ENCODE measurements around the gene RALB.

Gene RALB

DNA sequence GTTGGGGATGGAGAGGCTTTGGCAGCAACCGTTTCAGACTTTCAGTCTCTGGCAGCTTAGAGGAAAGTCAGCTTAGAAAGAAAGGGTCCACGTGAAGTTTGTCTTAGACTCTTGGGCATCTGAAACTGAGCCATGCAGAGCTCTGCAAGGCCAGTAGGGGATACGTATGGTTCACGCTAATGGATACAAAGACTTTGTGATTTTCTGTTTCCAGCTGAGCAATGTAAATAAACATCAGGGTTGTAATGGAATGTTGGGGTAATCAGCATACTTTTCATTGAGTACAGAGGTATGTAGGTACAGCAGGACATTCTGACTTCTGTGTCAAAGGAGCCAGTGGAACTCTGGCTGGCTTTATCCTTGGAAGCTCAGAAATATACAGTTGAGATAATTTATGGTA lies 31.0 kb downstream of the RALB start:
- no peak overlapping the region for H3K9ac ChIP-seq (ENCODE audit: low read length)
- no peaks in the 10 kb centered on the region for H3K27me3 ChIP-seq (ENCODE audit: control insufficient read depth, insufficient read depth, low read length)
- no peaks in the 10 kb centered on the region for H3K4me1 ChIP-seq (ENCODE audit: control insufficient read depth, insufficient read depth, low read length)
- H3K36me3 ChIP-seq (ENCODE audit: control insufficient read depth, insufficient read depth, low read length): peaks cover 13% of the 10 kb centered on the region
- no peak overlapping the region for H3K4me3 ChIP-seq (ENCODE audit: low read length)
- no peak overlapping the region for H3K27ac ChIP-seq (ENCODE audit: low read depth, low read length)

GRCh38 chr2:120285056-120285455 lies 32.4 kb downstream of the RALB start:
- Histone ChIP-seq H3K9ac (ENCODE audit: low read length) (no peak overlapping the region), H3K4me1 (ENCODE audit: control insufficient read depth, insufficient read depth, low read length) (no peaks in the 10 kb centered on the region), H3K4me3 (ENCODE audit: low read length) (no peak overlapping the region), H3K27me3 (ENCODE audit: control insufficient read depth, insufficient read depth, low read length) (no peaks in the 10 kb centered on the region), H3K27ac (ENCODE audit: low read depth, low read length) (no peak overlapping the region), H3K36me3 (ENCODE audit: control insufficient read depth, insufficient read depth, low read length) (peaks cover 2% of the 10 kb centered on the region)

- no peaks in the 10 kb centered on the region for H3K4me1 ChIP-seq (ENCODE audit: control insufficient read depth, insufficient read depth, low read length)
- peaks cover 2% of the 10 kb centered on the region for H3K36me3 ChIP-seq (ENCODE audit: control insufficient read depth, insufficient read depth, low read length)
- H3K27me3 ChIP-seq (ENCODE audit: control insufficient read depth, insufficient read depth, low read length): no peaks in the 10 kb centered on the region
- no peak overlapping the region for H3K4me3 ChIP-seq (ENCODE audit: low read length)
- H3K9ac ChIP-seq (ENCODE audit: low read length): no peak overlapping the region
- no peak overlapping the region for H3K27ac ChIP-seq (ENCODE audit: low read depth, low read length)
Measured at GRCh38 chr2:120287183-120288015, 34.7 kb downstream of the RALB start.

- H3K4me3 ChIP-seq (ENCODE audit: low read length): no peak overlapping the region
- no peak overlapping the region for H3K9ac ChIP-seq (ENCODE audit: low read length)
- no peaks in the 10 kb centered on the region for H3K27me3 ChIP-seq (ENCODE audit: control insufficient read depth, insufficient read depth, low read length)
- H3K36me3 ChIP-seq (ENCODE audit: control insufficient read depth, insufficient read depth, low read length): peaks cover 2% of the 10 kb centered on the region
- H3K27ac ChIP-seq (ENCODE audit: low read depth, low read length): no peak overlapping the region
- no peaks in the 10 kb centered on the region for H3K4me1 ChIP-seq (ENCODE audit: control insufficient read depth, insufficient read depth, low read length)
Measured at GRCh38 chr2:120288016-120288373, 35.3 kb downstream of the RALB start.

DNA sequence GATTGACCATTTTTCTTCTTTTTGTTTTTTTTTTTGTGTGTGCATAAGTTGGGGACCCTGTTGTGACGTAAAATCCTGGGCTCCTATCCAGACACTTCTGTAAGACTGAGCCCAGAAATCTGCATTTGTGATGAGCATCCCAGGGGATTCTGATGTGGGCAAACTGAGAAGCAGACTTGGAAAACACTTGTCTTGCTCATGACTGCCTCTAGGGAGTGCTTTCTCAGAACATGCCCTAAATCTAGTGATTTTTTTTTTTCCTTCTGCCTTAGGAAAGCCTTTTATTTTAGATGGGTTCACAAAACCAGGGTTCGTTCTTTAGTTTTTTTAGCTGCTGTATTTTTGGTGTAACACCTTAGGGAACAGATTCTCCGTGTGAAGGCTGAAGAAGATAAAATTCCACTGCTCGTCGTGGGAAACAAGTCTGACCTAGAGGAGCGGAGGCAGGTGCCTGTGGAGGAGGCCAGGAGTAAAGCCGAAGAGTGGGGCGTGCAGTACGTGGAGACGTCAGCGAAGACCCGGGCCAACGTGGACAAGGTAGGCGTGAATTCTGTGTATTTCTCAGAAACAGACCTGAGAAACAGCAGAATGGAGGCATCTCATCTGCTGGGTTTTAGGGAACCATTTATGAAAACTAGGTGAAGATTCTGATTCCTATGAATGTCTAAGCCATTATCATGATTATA lies 36.7 kb downstream of the RALB start:
- Histone ChIP-seq H3K27me3 (ENCODE audit: control insufficient read depth, insufficient read depth, low read length) (no peaks in the 10 kb centered on the region), H3K36me3 (ENCODE audit: control insufficient read depth, insufficient read depth, low read length) (no peaks in the 10 kb centered on the region)

GRCh38 chr2:120290737-120291136 lies 38.1 kb downstream of the RALB start:
- H3K27me3 ChIP-seq (ENCODE audit: control insufficient read depth, insufficient read depth, low read length): no peaks in the 10 kb centered on the region
- no peaks in the 10 kb centered on the region for H3K4me1 ChIP-seq (ENCODE audit: control insufficient read depth, insufficient read depth, low read length)
- no peak overlapping the region for H3K4me3 ChIP-seq (ENCODE audit: low read length)
- no peak overlapping the region for H3K27ac ChIP-seq (ENCODE audit: low read depth, low read length)
- H3K36me3 ChIP-seq (ENCODE audit: control insufficient read depth, insufficient read depth, low read length): no peaks in the 10 kb centered on the region
- no peak overlapping the region for H3K9ac ChIP-seq (ENCODE audit: low read length)

More for the DNA sequence above, 36.7 kb downstream of the RALB start:
- H3K4me1 ChIP-seq (ENCODE audit: control insufficient read depth, insufficient read depth, low read length): no peaks in the 10 kb centered on the region
- no peak overlapping the region for H3K4me3 ChIP-seq (ENCODE audit: low read length)
- no peak overlapping the region for H3K27ac ChIP-seq (ENCODE audit: low read depth, low read length)
- no peak overlapping the region for H3K9ac ChIP-seq (ENCODE audit: low read length)

- no peak overlapping the region for H3K27ac ChIP-seq (ENCODE audit: low read depth, low read length)
- no peak overlapping the region for H3K9ac ChIP-seq (ENCODE audit: low read length)
- no peaks in the 10 kb centered on the region for H3K27me3 ChIP-seq (ENCODE audit: control insufficient read depth, insufficient read depth, low read length)
- no peaks in the 10 kb centered on the region for H3K4me1 ChIP-seq (ENCODE audit: control insufficient read depth, insufficient read depth, low read length)
- no peaks in the 10 kb centered on the region for H3K36me3 ChIP-seq (ENCODE audit: control insufficient read depth, insufficient read depth, low read length)
- H3K4me3 ChIP-seq (ENCODE audit: low read length): no peak overlapping the region
Measured at GRCh38 chr2:120291401-120292311, 39.0 kb downstream of the RALB start.

DNA sequence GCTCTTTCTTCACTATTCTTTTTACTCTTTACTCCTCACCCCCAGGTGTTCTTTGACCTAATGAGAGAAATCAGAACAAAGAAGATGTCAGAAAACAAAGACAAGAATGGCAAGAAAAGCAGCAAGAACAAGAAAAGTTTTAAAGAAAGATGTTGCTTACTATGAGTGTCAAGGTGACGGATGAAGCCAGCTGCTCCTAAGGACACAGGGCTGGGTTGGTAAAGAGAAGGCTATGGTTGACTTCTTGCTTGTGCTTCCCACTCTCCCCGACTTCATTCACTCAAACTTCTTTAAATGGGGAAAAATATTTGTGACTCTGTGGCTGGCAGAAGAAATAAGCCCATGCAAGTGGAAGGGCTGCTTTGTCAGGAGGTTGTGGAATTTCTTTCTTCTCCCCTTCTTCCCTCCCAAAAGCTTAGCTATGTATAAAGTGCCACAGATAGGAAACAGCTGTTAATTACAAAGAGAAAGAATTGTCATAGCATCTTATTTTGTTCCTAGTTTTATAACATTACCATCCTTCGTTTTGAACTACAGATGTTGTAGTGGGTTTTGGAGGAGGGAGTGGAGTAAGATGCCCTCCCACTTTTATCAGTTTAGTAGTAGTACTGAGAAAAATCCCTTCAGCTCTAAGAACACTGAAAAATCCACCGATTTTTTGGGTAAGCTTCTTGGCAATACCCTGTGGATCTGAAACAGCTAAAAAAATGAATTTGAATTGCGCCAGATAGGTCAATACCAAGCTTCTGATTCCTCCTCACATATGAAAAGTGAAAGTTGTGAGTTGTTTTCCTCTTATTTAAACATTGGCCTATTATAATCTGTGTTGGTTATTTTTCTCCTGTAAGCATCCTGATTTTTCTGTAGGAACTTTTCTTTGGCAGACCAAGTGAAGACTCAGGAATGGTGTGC lies 40.7 kb downstream of the RALB start:
- Histone ChIP-seq H3K4me3 (ENCODE audit: low read length) (no peak overlapping the region), H3K27me3 (ENCODE audit: control insufficient read depth, insufficient read depth, low read length) (no peaks in the 10 kb centered on the region), H3K27ac (ENCODE audit: low read depth, low read length) (no peak overlapping the region), H3K4me1 (ENCODE audit: control insufficient read depth, insufficient read depth, low read length) (no peaks in the 10 kb centered on the region), H3K36me3 (ENCODE audit: control insufficient read depth, insufficient read depth, low read length) (peaks cover 4% of the 10 kb centered on the region), H3K9ac (ENCODE audit: low read length) (no peak overlapping the region)

- Histone ChIP-seq H3K9ac (ENCODE audit: low read length) (no peak overlapping the region), H3K27me3 (ENCODE audit: control insufficient read depth, insufficient read depth, low read length) (no peaks in the 10 kb centered on the region), H3K27ac (ENCODE audit: low read depth, low read length) (no peak overlapping the region), H3K4me3 (ENCODE audit: low read length) (no peak overlapping the region), H3K4me1 (ENCODE audit: control insufficient read depth, insufficient read depth, low read length) (no peaks in the 10 kb centered on the region), H3K36me3 (ENCODE audit: control insufficient read depth, insufficient read depth, low read length) (peaks cover 4% of the 10 kb centered on the region)
Measured at GRCh38 chr2:120294008-120294340, 41.3 kb downstream of the RALB start.

DNA sequence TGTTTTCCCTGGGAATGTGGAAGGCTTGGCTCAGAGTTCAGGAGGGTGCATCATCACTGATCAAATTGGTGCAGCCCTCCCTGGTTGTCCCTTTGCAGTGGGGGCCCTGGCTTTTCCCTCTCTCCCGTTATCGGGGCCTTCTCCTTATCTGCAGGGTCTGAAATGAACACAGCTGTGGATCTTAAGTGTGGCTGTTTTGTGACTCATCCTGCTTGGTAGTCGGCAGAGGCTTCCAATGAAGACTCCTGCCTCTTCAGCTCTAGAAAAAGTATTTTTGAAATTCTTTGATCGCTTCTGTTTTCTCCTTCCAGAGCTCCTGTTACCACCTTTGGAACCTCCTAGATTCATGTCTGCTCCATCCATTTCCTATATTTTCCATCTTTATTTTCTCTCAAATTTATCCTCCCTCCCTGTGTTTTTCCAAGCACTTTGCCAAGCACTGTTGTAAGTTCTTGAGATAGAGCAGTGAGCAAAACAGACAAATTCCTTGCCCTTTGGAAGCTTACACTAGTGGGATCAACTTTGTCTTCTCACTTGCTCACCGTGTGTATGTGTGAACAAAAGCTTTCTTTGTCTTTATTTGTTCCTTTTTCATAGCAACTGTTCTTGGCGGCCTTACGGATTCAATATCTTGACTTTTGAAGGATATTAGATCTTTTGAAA lies 45.7 kb downstream of the RALB start:
- no peaks in the 10 kb centered on the region for H3K4me1 ChIP-seq (ENCODE audit: control insufficient read depth, insufficient read depth, low read length)
- H3K9ac ChIP-seq (ENCODE audit: low read length): no peak overlapping the region
- H3K36me3 ChIP-seq (ENCODE audit: control insufficient read depth, insufficient read depth, low read length): peaks cover 5% of the 10 kb centered on the region
- no peak overlapping the region for H3K27ac ChIP-seq (ENCODE audit: low read depth, low read length)
- no peaks in the 10 kb centered on the region for H3K27me3 ChIP-seq (ENCODE audit: control insufficient read depth, insufficient read depth, low read length)
- H3K4me3 ChIP-seq (ENCODE audit: low read length): no peak overlapping the region

- no peak overlapping the region for H3K4me3 ChIP-seq (ENCODE audit: low read length)
- H3K36me3 ChIP-seq (ENCODE audit: control insufficient read depth, insufficient read depth, low read length): peaks cover 6% of the 10 kb centered on the region
- H3K27me3 ChIP-seq (ENCODE audit: control insufficient read depth, insufficient read depth, low read length): no peaks in the 10 kb centered on the region
- no peaks in the 10 kb centered on the region for H3K4me1 ChIP-seq (ENCODE audit: control insufficient read depth, insufficient read depth, low read length)
- no peak overlapping the region for H3K27ac ChIP-seq (ENCODE audit: low read depth, low read length)
- H3K9ac ChIP-seq (ENCODE audit: low read length): no peak overlapping the region
Measured at GRCh38 chr2:120299004-120299403, 46.4 kb downstream of the RALB start.
